GM19023 (cell line): Measurements from ENCODE around the gene HTRA3.

Source experiments
- ATAC-seq: cut with Tn5 transposase; IDR thresholded peaks from one replicate; pipeline ENCODE4 v1.9.1; 2021; ENCODE audit warnings: mild to moderate bottlenecking, moderate library complexity; ENCODE audit not compliant: unreplicated experiment

The HTRA3 gene

DNA sequence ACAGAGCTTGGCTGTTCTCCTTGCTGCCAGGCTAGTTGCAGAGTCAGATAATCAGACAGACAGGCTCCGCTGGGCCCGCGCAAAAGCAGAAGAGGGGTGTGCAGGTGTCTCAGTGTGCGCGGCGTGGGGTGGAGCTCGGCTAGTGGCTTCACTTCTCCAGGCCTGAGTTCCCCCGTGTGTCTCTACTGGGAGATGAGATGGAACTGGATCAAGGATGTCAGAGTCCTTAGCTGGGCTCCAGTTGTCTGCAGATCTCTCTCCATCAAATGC is 21.1 kb downstream of the HTRA3 start:
- ATAC-seq: no peak

GRCh38 chr4:8291036-8291682 is 21.6 kb downstream of the HTRA3 start:
- no peak for ATAC-seq

DNA sequence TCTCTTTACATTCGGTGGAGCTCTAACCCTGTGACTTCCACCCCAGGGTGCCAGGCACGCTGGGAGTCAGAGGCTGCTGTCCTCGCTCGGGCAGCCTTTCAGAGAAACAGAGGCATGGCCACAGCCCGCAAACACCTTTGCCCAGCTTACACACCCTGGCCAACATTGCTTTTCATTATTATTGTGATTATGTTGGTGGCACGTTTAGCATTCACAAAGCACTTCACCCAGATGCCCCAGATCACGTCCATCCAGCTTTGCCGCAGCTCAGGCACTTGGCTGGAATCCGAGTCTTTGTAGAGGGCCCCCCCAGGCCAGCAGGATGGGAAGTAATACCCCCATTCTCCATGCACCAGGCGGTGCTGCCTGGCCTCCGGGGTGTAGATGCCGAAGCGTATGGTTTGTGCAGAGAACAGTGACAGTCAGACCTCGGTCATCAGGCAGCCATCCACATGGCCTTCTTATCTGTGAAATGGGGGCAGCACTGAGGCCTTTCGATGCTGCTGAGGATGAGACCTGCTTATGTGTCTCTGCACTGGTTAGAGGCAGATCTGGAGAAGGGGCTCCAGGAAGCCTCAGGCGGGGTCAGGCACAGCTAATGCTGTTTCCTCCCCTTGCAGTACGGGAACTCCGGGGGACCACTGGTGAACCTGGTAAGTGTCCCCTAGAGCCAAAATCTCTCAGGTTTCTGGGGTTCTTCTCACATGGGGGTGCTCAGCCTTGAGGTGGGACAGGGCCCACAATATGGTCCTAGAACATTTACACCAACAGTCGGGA is 22.3 kb downstream of the HTRA3 start:
- no peak for ATAC-seq

GRCh38 chr4:8292478-8293107 is 23.0 kb downstream of the HTRA3 start:
- ATAC-seq: no peak

DNA sequence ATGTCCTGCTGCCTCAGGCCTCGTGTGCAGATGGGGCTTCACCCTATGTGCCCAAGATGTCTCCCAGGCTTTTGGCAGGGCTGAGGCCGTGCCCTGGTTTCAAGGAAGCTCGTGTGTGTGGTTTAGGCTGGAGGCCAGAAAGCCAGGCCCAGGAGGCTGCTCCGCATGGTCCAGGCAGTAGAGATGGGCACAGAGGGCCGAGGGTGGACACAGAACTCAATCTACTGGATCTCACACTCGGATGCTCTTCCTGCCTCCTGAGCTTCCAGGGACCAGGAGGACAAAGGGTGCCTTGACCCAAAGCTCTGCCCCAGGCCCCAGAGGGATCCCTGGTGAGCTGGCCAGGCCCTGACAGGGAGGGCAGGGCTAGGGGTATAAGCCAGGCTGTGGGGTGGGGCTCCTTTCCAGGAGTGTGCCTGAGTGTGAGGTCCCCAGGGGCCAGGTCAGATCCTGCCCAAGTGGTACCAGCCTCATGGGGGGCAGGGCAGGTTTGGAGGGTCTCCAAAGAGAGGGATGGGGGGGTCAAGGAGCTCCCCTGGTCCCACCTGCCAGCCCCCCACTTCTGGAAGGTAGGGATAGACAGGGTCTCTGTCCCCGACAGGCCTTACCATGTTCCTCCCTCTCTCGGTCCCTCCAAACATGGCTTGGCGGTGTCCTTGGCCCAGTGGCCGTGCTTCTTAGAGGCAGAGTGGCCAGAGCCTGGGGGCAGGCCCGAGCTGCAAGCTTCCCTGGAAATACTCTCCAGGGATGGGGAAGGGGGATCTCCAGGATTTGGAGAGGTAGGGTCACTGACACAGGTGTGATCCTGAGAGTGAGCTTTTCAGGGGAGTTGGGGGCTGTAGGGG is 23.8 kb downstream of the HTRA3 start:
- no peak for ATAC-seq

DNA sequence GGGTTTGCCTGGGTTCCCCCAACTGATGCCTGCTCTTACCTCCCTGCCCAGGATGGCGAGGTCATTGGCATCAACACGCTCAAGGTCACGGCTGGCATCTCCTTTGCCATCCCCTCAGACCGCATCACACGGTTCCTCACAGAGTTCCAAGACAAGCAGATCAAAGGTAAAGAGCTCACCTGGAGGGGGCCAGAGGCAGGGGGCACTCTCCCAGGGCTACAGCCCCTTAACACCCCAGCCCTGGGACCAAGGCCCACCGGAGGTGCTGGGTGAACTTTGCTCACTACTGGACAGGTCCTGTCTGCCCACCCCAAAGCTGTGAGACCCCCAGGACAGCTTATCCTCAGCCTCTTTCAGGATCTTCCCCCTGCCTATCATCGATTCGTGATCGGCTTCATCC is 24.5 kb downstream of the HTRA3 start:
- ATAC-seq: no peak

GRCh38 chr4:8294775-8295174 is 25.2 kb downstream of the HTRA3 start:
- no peak for ATAC-seq

GRCh38 chr4:8295471-8295870 is 25.9 kb downstream of the HTRA3 start:
- no peak for ATAC-seq

GRCh38 chr4:8296491-8296890 is 26.9 kb downstream of the HTRA3 start:
- ATAC-seq: no peak

DNA sequence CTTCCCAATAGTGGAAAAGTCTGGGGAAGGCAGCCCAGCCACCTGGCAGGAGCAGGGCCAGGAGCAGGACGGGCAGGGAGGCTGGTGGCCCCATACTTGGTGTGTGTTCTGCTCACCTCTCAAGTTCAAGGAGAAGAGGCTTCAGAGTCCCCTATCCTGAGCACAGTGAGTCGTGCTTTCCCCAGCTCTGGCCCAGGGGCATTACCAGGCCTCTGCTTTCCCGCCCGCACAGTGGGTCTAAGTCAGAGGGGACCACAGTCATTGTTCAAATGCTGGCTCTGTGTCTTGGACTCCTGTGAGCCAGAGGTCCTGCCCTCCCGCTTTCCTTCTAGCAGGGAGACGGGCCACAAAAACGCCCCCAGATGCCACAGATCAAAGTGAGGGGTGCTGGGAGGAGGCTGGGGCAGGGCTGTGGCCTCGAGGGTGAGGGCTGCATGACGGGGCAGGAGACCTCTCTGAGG is 27.6 kb downstream of the HTRA3 start:
- ATAC-seq: no peak

DNA sequence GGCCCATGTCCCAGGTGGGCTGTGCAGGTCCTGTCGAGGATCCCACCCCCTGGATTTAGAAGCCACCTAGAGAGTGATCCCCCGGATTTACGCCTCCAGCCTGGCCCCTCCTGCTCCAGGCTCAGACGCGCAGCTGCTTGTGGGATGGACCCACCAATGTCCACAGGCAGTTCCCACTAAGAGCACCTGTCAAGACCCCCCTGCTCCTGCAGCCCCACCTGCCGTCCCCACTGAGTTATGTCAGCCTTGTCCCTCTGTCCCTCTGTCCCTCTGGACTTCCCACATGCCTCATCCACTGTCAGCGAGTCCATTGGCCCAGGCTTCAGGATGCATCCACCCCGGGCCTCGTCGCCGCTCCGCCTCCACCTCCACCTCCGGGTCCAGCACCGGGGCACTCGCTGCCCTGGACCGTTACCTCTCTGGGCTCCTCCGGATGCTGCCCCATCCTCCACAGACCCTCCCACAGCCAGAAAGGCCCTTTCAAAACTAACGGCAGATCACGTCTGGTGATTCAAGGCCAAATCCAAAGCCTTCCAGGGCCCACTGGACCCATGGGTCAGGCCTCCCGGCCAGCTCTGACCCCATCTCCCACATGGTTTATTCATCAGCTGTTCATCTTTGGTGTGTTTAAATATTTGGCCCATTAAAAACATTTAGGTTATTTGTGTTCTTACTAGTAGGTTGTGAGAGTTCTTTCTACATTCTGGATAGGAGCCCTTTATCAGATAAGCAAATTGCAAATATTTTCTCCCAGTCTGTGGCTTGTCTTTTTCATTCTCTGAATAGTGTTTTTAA is 28.3 kb downstream of the HTRA3 start:
- no peak for ATAC-seq

DNA sequence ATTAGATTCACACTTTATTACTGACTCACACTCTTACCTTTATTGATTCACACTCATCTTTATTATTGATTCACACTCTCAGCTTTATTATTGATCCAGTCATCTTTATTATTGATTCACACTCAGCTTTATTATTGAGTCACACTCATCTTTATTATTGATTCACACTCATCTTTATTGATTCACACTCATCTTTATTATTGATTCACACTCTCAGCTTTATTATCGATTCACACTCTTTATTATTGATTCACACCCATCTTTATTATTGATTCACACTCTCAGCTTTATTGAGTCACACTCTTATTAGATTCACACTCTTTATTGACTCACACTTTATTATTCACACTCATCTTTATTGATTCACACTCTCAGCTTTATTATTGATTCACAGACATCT is 31.3 kb downstream of the HTRA3 start:
- ATAC-seq: no peak

GRCh38 chr4:8301851-8302730 is 32.5 kb downstream of the HTRA3 start:
- no peak for ATAC-seq

GRCh38 chr4:8303081-8303480 is 33.5 kb downstream of the HTRA3 start:
- ATAC-seq: no peak

DNA sequence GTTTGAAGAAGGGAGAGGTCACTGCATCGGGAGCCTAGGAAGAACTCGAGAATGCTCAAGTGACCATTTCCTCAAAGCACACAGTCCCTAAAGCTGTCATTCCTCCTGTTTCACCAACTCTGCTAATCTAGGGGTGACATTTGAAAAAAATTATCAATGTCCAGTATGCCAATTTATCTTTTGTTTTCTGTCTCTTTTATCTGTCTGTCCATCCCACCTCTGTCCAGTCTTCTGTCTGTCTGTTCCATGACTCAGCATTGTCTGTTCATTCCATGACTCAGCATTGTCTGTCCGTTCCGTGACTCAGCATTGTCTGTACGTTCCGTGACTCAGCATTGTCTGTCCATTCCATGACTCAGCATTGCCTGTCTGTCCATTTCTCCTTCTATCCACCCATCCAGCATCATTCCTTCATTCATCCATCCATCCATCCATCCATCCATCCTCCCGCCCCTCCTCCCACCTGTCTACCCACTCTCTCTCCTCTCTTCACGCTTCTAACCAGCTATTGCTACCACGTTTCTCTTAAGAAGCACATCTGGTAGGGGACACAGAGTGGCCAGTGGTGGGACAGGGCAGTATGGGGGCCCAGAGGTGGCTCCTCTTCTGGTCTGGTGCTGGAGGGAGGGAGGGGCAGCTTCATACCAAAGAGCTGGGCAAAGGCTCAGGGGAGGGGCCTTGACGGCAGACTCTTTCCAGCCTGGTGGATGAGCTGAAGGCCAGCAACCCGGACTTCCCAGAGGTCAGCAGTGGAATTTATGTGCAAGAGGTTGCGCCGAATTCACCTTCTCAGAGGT is 34.1 kb downstream of the HTRA3 start:
- no peak for ATAC-seq

DNA sequence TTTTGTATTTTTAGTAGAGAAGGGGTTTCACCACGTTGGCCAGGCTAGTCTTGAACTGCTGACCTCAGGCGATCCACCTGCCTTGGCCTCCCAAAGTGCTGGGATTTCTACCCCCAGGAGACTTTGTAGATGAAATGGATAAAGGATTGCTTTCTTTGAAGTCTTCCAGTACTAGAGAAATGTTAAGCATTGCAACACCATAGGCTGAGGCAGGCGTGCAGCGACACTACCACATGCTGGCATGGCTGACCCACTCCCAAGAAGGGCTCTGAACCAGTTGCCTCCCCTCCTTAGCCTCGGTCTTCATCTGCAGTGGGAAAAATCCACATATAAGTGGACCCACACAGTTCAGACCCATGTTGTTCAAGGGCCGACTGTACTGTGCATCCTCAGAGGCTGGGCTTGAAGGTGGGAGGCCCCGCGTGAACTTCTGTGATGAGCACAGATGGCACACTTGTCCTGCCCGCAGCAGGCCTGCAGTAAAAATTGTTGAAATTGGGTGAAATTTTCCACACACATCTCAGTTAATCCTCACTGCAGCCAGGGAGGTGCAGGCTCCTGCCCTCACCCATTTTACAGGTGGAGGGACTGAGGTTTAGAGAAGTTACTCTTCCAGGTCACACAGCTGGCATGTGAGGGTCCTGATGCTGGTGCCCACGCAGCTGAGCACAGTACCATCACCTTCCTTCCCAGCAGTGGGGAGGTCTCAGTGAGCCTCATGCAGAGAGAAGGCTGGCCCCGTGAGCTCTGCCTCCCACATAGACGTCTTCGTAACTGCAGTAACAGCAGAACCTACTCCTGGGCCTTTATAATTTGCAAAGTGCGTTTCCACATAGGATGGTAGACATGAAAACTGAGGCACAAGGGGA is 35.5 kb downstream of the HTRA3 start:
- no peak for ATAC-seq

DNA sequence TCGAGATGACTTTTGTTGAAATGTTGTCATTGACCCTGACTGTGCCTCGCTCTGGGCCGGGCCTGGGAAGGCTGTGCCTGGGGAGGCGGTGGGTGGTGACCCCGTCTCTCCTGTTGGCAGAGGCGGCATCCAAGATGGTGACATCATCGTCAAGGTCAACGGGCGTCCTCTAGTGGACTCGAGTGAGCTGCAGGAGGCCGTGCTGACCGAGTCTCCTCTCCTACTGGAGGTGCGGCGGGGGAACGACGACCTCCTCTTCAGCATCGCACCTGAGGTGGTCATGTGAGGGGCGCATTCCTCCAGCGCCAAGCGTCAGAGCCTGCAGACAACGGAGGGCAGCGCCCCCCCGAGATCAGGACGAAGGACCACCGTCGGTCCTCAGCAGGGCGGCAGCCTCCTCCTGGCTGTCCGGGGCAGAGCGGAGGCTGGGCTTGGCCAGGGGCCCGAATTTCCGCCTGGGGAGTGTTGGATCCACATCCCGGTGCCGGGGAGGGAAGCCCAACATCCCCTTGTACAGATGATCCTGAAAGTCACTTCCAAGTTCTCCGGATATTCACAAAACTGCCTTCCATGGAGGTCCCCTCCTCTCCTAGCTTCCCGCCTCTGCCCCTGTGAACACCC is 36.4 kb downstream of the HTRA3 start:
- no peak for ATAC-seq
